Activated naive CD4-positive, alpha-beta T cell treated with Interleukin-2 at 50 U/mL for 16 hours (primary cell): ENCODE measurements around the gene SND1.
"Not testable (repeated sequence)": the region's sequence is repeated elsewhere in the genome, so short reads cannot be mapped to it uniquely, and the experiment has no call there.

Experiments used
- DNase-seq: peaks from one replicate; pipeline ENCODE4 v3.0.0-alpha.2; 2020

The SND1 gene

DNA sequence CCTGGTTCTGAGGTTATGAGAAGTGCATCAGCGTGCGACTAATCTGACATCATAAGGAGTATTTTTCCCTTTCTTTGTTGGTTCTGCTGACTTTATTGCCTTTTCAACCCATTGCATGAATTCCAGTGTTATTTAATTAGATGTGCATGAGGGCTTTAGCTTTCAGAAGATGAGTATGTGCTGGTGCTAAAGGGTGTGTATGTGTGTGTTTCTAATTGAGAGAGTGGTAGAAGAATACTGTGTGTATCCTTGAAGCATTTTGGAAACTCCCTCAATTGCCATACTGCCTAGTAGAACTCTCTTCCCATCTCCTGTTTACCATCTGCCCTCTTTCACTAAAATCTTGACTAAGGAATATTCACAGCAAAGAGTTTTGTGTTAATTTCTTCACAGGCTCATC, 158.1 kb downstream of the SND1 start:
- no peak for DNase-seq

DNA sequence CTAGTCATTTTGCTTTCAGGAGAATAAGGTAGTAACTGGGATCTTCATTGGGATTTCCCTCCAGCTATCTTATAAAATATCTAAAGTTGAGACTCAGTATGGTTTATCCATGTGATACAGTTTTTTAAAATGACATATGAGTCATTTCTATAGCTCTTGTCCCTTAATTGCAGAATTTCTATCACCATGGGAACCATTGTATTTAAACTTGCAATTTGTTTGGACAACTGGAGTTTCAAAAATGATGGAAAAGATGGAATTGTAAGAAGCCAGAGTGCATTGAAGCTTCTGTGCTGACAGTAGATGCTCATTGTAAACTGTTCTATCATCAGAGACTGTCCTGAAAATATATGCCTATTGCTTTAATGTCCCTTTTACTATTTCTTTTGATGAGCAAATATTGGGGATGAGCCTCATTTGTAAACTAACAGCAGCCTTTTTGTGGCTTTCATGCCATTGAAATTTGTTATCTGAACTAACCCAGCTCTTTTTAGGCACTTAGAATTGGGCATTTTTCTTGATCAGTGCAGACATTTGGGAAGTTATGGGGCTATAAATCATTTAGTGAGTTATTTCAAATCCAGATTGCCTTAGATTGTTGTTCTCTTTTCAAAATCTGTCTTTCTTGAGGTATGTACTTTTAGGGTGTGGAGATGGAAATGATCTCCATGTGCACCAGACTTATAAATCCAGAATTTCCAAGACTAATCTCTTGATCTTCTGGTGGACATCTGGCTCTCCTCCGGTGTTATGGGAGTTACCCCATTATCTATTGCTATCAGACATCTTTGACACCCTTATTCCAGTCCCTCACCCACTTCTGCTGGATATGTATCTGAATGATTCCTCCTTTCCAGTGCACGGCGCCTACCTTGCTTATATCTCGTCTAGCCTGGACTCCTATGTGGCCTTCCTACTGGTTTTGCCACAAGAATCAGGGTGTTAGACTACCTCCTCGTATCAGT, 159.0 kb downstream of the SND1 start:
- no peak for DNase-seq

DNA sequence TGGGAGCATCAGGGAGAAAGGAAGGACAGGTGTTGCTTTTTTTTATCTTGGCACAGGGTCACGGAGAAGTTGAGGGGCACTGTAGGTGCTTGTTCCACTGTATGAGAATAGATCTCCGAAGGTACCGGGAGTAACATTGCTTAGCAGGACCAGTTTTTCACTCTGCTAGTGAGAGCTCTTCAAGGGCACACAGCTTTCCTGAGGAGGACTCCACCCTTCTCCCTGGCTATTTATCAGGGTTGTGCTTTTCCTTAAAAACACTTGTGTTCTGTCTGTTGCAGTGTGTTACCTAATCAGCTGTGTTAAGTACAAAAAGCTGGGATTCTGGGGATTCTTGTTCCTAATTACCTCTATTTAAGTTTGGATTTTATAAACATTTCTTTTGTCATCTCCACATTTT, 160.5 kb downstream of the SND1 start:
- DNase-seq: no peak

DNA sequence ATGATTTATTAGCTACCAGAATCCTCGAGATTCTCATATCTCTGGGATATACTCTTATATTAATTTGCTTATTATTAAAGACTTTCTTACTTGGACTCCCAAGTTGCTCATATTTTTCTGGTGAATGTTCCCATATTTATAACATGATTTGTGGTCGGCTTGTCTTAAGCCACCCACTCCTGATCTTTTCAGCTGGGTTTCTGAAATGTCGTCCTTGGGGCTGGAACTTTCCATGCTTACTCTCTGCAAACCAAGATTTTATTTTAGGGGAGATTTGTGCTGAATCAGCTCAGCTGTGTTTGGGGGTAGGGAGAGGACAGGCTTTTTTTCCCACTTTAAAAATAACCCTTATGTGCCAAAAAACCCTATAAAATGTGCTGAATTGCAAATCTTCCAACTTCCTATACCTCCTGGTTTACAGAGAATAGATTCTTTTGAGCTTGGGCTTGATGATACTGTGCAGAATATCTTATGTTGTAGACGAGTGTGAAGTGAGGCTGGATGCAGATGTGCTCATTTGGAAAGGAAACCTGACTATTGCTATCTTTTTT, 162.1 kb downstream of the SND1 start:
- DNase-seq: no peak

DNA sequence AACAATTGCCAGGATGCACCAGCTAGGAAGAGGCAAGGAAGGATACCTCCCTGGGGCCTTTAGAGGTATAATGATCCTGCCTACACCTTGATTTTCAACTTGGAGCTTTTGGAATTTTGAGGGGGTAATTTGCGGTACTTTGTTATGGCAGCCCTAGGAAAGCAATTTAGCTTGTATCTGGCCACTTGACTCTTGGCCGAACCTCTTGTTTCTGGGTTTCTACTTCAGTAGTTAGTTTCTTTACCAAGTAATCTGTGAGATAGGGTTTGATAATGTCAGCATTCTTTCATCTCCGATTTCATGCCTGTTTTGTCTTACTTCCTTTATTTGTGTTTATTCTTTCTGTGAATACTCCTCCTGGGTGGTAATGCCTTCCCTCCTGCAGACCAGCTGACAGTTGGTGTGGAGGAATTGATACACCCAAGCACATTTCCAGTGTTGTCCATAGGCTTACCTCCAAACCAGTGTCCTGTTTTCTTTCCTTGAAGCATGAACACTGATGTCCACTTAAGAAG, 163.7 kb downstream of the SND1 start:
- DNase-seq: no peak

DNA sequence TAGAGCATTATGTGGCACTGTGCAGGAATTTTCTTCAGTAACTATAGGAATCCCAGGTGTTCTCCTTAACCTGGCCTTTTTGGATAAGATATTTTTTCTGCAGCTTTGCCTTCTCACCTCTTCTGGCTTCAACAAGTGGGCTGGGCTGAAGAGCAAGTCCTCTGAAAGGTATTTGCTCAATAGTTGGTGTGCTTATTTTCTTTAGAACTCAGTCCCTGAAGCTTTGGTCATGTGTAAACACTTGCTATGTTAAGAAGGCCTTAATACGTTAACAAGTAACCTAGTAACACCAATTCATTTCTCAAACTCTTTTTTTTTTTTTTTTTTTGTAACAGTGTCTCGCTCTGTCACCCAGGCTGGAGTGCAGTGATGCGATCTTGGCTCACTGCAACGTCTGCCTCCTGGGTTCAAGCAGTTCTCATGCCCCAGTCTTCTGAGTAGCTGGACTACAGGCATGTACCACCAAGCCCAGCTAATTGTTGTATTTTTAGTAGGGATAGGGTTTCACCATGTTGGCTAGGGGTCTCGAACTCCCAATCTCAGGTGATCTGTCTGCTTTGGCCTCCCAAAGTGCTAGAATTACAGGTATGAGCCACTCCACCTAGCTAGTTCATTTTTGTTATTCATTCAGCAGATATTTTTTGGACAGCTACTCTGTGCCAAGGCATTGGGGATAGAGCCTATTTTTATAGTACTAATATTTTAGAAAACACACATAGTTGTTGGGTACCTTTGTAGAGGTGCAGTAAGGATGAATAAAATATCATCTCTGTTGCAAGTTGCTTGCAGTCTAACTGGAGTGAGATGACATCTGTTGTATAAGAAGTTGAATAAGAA, 164.6 kb downstream of the SND1 start:
- no peak for DNase-seq

DNA sequence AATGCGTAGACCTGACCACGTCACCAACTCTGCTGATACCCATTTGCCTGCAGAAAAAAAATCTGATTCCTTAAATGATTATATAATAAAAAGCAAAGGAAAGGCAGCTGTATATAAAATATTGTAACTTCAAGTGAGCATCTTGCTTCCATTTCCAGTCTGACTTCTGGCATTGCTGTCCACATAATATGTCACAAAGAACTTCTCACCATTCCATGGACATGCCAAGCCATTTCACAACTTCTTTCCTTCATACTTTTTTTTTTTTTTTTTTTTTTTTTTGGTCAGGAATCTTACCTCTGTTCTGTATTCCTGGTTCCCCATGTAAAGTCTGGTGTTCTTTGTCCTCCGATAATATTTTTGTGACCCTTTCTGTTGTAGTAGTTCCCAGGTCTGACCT, 165.5 kb downstream of the SND1 start:
- DNase-seq: no peak

DNA sequence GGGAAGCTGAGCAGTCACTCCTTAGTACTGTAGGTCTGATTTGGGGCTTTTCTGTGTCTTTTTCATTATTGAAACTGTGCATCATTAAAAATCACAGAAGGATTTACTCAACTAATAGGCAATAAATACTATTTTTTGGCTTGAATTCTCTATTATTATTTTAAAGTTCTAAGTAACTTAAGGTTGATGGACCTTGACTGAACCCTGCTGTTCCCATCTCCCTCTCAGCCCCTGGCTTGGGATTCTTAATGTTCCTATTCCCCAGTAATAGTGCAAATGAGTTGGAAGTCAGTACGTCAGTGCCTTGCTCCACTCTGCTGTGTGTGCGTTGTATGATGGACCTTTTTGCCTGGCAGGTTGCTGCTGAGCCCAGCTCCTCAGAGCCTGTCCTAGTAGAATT, 166.3 kb downstream of the SND1 start:
- no peak for DNase-seq

DNA sequence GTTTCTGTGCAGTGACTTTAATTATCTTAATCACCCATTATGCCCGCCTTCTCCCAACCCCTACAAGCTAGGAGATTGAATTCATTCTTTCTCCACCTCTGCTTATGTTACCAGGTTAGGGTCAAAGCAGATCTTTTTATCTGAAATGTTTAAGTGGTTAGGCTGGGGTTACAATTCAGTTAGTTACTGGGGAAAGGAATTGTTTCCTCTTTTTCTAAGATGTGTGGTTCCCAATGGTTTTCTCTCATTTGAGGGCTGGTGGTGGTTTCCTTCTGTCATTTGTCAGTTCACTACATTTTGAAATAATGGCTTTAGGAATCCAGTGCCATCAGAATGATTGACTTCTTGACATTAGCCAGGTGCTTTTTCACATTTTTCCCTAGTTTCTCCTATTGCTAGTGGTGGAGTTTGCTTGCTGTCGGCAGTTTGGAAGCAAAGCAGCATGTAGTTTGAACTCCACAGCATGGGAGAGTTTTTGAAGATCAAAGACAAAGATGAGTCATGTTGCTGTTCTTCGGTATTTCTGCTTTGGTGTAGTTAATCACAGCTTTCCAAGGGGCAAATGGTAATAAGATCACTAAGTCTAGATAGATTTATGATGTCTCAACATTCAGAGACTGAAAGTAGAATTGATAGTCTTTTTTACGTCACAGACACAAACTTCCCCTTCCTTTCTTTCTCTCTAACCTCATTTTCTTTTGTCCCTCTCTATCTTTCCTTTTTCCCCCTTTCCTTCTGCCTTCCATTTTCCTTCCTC, 168.2 kb downstream of the SND1 start:
- DNase-seq: no peak

DNA sequence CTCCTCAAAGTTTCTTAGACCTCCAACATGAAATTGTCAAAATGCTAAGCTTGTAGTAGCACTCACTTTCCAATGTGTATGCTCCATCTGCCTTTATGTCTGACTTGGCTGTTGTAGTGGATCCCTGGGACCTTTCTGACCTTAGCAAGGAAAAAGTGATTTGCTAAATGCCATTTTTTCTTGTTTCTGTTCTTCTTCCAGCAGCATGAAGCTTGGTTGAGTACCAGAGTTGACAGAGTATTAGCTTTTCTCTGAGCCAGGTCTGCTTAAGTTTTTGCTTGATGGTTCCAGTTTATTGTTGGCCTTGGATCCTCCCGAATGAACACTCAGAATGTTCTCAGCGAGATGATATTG, 168.7 kb downstream of the SND1 start:
- no peak for DNase-seq

DNA sequence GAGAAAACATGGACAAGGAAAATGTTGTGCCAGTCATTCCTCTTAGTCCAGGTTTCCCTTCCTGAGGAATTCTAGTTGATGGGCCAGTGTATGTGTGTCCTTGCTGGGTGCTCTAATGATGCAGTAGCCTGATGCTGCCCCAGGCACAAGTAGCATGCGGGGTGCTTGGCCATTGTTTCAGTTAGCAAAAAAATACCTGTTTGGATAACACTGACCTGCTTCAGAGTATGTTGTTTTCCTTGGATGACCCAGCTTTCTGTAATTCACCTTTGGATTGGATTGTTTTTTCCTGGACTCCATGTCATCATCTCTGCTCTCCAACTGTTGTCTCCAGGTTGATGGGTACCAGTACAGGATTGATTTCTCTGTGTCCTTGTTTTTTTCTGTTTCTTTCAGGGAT, 169.2 kb downstream of the SND1 start:
- DNase-seq: no peak

DNA sequence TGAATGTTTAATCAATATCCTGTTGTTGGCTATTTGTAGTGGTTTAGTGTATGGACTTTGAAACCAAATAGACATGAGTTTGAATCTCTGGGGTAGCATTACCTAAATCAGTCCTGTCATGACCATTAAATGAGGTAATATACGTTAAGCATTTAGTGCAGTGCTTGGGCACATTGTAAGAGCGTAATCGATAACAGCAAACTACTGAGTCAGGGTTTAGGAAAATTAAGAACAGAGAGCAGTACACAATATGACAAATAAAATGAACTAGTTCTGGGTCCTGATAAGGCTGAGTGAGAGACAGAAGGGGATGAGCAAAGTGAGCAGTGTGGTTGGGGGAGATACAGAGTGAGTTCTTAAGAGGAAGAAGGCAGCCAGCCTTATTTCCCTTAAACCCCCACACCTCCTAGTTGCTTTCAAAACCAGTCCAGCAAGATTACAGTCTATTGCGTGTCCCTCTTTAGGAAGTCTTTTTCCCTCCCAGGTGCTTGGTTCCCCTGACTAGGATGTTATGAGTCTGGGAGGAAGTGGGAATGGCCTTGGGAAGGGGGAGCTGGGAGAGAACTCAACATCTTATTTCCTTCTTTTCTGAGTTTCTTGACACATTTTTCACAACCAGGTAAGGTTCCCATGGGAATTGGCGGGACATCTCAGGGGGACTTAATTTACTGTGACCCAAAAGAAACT, 171.0 kb downstream of the SND1 start:
- DNase-seq: no peak

DNA sequence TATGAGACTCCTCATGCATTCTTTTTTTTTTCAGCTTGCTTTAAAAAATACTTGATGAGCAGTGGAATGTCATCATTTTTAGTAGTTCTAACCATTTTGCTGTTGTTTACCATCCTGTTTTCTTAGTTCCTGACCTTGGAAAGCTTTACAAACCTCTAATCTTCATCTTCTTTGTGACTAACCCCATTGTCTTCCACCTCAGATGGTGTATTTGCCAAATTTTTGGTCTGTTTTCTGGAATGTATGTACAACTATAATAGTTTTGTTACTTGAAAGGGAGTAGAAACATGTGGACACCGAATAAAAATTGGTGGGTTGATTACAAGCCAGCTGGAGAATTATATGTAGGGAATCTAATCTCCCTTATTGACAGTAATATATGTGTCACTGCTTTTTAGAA, 172.7 kb downstream of the SND1 start:
- no peak for DNase-seq

DNA sequence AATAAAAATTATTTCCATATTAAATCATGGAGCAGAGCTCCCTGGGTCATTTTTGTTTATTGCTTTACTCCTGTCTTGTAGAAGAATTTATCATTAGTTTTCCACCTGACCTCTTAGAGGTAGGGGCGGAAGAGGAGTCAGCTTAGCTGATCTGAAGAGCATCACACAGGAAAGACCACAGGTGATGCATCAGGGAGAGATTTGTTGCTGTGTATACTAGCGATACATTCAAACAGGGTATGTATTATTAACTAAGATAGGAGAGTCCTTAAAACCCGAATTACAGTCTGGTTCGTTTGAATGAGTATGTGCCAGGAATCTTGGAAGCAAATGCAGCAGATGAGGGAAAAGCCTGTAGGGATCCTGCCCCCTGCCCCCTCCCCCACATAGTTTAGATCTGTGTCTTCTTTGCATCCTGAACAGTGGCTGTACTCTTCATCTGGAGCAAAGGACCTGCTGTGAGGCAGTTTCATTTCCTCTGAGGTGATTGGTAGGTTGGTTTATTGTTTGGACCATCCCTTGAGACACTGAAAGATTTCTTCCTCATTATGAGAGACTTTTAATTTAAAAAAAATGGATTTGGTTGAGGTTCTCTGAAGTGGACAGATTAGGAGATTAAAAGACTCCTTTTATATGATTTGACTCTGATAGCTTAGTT, 177.0 kb downstream of the SND1 start:
- no peak for DNase-seq

DNA sequence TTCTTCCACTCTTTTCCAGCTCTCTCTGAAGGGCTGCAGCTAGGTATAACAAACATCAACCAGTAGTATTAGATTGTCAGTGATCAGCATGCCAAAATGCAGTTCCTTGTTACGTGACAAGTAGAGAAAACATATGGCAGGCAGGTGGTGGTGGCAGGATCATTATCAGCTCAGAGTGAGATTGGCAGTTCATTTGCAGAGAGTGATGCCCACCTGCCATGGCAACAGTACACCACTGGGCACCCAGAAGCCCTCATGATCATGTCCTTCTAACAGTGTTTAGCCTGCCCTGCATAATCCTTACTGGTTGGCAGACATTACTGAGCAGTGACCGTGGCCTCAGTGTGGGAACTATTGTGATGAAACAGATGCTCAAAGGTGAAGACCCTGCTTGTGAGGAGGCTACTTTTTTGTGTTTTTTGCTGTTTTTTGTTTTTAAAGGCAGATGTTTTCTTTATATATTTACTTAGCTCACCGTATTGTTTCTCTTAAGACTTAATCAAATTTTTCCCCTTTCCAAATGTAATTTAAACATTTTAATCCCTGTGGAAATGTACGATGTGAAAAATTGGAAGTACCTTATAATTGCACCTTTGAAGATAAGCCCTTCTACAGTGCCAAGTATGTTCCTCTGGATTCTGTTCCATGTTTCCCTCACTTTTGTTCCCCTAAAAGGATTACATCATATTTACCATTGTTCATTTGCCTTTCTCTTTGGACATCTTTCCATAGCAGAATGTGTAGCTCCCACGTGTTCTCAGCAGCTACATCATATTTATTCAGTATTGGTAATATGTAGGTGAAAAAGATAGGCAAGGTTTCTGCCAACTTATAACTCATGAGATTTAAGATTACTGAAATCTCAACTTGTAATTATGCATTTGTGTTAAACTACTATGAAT, 179.6 kb downstream of the SND1 start:
- DNase-seq: no peak

DNA sequence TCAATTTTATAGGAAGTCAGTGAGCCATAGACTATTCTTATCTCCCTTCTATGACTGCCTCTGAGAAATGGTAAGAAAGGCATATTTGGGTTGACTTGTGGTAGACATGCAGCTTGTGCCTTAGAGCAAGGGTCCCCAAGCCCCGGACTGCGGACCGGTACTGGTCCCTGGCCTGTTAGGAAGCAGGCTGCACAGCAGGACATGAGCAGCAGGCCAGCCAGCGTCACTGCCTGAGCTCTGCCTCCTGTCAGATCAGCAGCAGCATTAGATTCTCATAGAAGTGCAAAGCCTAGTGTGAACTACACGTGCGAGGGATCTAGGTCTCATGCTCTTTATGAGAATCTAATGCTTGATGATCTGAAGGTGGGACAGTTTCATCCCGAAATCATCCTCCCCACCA, 180.6 kb downstream of the SND1 start:
- no peak for DNase-seq

DNA sequence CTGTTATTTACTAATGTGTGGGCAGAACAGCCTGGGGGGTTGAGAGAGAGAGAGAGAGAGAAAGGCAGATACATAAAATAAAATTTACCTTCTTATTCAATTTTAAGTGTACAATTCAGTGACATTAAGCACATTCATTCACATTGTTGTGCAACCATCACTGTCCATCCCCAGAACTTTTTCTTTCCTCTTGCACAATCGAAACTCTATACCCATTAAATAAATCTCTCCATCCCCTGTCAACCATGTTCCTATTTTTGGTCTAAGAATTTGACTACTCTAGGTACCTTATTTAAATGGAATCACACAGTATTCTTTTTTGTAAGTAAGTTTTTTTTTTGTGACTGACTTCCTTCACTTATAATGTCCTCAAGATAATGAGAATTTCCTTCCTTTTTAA, 181.6 kb downstream of the SND1 start:
- no peak for DNase-seq

DNA sequence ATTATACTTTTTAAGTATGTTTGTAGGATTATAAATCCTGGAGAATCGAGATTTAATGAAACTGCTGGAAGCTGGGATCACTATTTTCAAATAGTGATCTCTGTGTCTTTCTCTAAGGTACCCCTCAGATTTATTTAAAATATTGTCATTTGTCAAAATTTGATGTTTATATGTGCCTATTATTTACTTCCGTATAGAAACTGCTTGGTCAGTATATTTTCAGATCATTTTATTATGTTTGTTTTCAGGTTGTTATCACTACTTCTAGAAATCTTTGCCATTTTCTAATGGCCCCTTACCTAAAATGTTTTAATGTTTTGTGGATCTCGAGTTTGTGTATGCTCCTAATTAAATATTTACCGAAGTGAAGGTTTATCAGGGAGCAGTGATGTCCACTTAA, 183.7 kb downstream of the SND1 start:
- DNase-seq: no peak

DNA sequence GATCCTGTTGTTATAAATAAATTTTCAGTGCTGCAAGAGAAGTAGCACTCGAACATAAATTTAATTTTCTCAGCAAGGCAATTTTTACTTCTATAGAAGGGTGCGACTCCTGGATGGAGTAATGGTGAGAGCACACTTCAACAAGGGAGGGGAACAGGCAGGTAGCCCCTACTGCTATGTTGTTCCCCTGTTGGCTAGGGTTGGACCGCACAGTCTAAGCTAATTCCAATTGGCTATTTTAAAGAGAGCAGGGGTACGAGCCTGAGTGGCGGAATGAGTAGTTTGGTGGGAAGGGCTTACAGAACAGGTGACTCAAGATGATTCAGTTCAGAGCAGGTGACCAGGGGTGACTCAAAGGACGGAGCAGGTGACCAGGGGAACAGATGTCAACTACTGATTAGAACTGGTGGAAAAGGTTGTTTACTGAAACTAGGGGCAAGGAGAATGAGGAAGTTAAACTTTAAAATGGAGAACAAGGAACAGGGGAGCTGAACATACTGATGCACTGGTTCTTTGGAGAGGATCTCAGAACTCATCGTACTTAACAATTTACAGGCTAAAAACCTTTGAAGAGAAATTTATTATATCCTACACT, 185.9 kb downstream of the SND1 start:
- not testable (repeated sequence) for DNase-seq

DNA sequence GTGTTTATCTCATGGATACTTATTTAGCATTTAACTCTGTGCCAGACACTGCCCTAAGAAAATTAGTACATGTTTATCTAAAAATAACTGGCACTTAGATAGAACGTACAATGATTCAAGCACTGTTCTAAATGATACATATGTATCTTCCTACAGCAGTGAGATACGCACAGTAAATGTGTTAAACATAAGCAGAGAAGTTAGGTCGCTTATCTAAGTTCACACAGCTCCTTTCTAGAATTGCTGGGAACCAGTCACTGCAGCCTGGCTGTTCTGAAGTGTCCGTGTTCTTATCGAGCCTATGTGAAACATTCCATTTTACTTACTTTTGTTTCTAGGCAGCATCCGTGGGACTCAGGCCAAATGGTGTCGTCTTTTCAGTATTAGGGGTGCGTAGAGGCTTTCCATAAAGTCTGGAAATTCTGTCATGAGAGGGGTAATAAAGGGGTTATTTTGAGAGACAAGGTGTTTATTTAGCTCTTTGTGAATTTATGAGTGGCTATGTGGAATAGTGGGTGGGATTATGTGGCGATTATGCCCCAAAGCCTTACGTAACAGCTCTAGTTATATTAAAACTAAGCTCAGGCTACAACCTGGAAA, 186.9 kb downstream of the SND1 start:
- no peak for DNase-seq
